NCI-H2171 (cell line): ENCODE measurements around the gene NR2C2AP.

ENCODE experiments used
- DNase-seq: peaks from one replicate; lab custom pipeline; 2025; lab: John Stamatoyannopoulos, UW

NR2C2AP gene

DNA sequence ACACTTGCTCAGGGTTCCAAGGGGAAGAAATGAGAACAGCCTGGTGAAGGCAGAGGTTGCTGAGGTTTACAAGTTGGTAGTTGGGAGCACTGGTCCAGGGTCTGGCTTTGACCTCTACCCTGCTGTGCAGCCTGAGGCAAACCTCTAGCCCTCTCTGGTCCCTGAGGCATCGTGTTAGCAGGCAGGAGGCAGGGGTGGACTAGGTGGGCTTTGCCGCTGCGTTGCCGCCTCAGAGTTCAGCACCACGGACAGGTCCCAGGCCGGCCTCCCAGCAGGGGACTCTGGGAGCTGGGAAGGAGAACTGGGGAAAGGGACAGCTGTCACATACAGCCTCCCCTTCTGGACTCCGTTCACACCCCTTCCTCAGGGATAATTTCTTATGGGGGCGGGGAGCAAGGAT lies 11.7 kb upstream of the NR2C2AP start:
- no peak for DNase-seq

DNA sequence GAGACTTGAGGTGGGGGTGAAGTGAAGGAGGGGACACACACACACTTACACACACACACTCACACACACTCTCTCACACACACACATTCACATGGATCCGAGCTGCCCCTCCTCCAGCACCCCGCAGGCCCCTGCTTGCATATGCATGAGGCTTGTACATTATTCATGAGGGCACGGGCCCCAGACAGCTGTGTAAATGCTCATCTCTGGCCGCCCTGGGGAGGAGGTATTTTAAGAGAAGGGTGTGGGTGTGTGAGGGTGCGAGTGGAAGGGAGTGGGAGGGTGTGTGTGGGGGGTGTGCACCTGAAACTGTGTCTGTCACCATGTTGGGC lies 10.9 kb upstream of the NR2C2AP start:
- DNase-seq: no peak

DNA sequence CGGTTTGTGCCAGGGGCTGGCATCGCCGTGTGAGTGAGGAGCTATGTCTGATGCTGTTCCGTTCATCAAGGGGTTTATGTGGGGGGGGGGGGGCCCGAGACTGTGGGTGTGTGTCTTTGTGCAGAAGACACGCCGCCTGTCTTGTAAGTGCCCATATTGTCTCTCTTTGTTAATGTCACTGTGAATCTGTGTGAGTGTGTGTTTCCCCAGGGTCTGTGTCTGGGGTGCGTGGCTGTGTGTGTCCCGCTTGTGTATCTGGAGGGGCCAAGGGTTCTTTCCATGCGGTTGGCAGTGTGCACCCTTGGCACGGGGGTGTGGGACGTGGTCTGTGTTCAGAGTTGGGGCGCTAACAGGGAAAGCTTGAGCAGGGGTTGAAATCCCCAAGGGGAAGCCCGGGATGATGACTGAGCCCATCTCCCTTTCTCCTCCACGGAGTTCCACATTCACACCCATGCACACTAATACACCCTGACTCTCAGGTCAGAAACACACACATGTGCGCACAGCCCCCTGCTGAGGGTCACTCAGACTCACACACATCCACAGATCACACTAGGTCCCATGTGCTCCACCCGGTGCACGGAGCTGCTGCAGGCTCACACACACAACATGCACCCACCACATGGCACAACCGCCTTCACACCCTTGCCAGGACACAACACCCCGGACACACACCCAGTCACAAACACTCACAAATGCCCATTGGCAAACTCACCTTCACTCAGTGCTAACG lies 10.4 kb upstream of the NR2C2AP start:
- no peak for DNase-seq

DNA sequence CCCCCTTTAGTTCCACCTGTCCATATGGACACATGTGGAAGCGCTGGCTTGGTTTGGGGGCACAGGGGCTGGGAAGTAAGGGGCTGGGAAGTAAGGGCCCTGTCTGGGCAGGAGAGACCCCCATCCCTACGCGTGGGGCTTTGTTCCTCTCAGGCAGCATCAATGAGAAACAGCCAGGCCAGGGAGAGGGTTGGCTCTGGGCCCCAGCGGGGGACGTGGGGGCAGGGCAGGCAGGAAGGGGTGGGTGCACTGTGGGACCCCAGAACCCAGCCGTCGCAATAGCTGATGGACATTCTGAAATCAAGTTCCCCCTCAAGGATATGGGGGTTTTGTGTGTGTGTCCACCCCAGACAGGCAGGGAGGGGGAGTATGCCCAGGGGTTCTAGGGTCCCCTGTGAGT lies 9.7 kb upstream of the NR2C2AP start:
- no peak for DNase-seq

DNA sequence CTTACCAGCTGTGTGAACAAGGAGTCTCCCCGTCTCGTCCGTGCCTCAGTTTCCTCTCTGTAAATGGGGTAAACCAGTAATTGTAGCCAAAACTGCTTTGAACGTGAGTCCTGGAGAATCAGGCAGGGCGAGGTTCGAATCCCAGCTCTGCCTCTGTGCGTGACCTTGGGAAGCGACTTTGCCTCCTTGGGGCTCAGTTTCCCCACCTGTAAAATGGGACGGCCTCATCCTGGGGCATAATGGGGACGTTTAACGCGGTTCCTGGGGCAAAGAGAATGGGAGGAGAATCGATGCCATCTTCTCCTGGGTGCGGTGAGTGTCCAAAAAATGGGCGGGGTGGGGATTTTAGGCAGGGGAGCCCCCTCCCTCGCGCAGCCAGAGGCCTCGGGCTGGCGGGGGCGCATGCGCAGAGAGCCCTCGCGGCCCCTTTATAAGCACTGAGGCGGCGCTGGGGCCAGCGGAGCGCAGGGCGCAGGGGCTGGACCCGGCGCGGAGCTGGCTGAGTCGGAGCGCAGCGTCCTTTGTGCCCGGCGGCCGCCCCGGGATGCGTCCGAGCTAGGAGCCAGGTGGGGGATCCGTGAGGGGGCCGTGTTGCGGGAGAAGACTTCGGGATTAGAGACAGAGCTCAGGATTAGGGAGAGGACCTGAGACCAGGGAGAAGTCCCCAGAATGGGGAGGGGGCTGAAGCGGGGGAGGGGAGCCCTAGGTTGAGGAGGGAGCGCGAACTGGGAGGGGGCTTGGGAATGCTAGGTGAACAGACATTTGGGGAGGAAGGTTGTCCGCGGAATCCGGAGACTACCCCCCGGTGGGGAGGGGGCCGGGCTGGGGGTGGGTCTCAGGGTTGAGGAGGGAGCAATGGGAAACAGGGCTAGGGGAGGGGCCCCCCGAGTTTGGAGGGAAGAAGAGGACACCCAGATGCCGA lies 8.5 kb upstream of the NR2C2AP start, which contains the start of gene NCAN:
Gene NCAN (plus strand): TSS at position 460 of the 922 bp plus-strand sequence. CDS start 4,996 bp downstream, outside the sequence.
- no peak for DNase-seq

DNA sequence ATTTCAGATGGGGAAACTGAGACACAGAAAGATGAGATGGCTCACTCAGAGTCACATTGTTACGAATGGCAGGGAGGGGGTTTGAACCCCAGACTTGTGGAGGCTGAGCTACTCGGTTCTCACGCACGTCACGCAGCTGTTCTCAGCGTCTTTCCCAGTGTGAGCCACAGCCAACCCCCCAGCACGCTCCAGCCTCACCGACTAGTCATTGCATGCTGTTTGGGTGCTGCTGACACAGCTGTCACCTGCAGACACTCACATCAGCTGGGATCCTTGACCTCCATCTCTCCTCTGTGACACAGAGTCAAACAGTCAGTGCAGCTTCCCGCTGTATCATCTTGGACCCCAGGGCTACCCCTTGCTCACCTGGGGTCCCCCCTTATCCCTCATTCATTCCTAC lies 6.2 kb upstream of the NR2C2AP start:
- peak; percentile 31 for DNase-seq

DNA sequence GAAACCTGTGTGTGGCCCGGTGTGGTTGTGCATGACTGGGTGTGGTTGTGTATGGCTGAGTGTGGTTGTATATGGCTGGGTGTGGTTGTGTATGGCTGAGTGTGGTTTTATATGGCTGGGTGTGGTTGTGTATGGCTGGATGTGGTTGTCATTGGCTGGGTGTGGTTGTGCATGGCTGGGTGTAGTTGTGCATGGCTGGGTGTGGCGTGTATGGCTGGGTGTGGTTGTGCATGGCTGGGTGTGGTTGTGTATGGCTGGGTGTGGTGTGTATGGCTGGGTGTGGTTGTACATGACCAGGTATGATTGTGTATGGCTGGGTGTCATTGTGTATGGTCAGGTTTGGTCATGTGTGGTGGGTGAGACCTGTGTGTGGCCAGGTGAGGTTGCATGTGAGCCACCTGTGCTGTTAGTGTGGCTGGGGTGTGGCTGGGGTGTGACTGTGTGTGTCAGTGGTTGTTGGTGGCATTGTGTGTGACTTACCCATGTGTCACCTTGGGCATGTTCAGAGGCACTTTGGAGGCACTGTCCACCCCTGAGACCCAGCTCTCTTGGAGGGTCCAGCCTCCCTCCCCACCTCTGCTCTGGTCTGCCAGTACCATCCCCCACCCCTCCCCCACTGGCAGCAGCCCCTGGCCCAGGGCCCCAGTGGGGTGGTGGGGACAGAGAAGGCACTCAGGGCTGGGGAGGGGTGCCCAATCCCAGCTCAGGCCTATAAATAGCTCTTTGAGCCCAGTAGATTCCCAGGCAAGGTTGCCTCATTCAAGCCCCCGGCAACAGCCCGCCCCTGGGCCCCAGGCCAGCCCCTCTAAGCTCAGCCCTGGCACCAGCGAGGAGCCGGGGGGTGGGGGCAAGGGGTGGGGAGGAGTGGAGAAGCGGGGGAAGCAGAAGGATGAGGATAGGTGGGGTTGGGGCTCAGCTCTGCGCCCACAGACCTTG lies 4.7 kb upstream of the NR2C2AP start:
- DNase-seq: no peak

DNA sequence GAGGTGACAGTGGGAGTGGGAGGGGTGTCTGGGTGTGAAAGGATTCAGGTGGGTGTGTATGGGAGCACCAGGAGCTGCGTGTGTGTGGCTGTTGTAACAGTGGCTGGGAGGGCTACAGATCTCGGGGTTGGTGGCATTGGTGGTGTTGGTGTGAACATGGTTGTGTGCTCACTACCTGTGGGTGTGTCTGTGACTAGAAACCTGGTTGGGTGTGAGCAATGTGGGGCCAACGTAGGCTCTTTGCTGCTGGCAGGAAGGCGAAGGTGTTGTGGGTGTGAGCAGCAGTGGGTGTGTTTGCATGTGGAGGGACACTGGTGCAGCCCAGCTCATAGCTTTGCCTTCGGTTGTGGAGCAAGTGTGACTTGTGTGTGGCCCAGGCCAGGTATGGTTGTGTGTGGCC lies 3.7 kb upstream of the NR2C2AP start:
- DNase-seq: no peak

DNA sequence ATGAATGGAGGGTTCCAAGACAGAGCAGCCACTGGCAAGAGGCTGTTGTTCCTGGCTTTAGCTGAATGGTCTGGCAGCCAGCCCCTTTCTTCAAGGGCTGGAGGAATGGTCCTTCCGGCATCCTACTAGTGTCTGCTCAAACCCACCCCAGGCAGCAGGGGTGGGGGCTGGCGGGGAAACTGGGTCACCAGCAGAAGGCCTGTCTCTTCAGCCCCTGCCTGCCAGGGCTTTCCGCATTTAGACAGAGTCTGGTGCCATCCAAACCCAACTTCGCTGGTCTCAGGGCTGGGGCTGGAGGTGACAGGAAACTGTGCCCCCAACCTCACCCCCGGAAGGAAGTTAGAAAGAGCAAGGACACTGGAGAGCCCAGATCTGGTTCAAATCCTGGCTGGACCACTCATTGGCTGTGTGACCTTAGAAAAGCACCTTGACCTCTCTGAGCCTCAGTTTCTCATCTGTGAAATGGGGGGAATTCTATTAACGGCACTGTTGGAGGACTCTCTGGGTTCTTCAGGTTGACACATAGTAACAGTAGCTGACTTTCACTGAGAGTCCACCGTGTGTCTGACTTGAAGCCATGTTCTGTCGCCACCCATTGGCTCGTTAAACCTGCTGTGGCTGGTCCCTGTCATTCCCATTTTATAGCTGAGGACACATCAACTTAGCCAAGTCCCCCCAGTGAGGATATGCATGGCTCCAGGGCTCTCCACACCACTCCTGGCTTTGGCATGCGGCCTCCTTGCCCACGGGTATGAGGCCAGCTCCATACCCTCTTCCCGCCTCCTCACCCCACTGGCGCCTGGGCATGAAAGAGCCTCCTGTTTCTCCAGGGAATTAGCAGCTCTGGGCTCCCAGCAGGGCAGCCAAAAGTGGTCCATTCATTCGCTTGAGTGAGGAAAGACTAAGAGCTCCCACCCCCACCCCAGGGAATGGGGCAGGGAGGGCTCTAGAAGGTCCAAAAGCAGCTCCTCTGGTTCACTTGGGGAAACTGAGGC lies 2.5 kb upstream of the NR2C2AP start:
- no peak for DNase-seq

DNA sequence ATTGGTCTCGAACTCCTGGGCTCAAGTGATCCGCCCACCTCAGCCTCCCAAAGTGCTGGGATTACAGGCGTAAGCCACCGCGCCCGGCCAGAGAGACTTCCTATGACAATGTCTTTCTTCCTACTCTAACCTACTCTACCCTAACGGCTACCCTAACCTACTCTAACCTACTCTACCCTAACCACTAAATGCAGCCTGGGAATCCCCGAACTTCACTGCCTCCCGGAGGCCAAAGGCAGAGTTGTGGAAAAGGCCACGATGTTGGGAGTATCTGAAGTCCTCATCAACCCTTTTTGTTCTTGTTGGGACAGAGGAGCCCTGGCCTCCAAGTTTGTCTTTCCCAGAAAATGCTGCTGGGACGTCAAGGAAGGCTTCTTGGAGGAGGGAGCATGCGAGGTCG lies 967 bp upstream of the NR2C2AP start:
- no peak for DNase-seq

DNA sequence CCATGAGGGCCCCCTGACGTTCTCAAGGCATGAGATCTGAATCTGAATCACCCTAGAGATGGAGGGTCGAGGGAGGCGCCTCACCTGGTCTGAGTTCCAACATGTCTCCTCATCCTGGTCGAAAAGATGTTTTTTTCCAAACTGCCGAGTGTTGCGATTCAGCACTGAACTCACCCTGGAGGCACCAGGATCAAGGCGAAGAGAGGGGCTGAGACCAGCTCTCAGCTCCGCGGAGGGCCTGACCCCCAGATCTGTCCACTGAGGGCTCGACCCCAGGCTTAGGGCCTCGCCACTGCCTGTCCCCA lies 555 bp downstream of the NR2C2AP start:
- no peak for DNase-seq

DNA sequence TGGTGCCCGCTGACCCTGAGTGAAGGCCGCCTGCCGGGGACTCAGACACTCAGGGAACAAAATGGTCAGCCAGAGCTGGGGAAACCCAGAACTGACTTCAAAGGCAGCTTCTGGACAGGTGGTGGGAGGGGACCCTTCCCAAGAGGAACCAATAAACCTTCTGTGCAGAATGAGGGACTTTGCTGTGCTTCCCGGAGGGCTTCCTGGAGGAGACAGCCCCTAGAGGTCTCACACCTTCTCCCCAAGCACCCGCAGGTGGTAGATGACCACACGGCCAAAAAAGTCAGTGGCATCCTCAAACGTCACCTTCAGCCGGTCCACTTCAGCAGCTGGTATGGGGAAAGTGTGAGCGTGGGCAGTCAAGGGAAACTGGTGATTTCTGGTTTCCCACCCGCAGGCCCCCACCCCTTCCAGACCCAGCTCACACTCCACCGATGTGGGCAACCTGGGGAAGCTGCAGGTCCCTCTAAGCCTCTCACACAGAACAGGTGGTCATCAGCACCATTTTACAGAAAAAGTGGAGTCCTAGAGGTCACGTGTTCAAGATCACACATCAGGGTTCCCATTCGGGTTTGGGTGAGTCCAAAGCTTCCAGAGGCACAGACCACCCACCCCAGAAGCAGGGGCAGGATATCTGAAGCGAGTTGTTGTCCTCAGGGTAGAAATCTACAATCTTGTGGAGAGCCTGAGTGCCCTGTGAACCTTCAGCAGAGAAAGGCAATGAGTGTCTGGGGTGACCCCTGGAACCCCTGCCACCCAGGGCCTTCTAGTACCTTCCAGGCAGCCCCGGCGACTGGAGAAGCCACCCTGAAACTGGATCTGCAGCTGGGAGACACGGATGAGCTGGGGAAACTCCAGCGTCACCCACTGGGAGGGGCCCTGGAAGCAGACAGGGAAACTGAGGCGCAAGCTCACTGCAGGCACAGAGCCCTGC lies 1.2 kb downstream of the NR2C2AP start:
- DNase-seq: no peak

DNA sequence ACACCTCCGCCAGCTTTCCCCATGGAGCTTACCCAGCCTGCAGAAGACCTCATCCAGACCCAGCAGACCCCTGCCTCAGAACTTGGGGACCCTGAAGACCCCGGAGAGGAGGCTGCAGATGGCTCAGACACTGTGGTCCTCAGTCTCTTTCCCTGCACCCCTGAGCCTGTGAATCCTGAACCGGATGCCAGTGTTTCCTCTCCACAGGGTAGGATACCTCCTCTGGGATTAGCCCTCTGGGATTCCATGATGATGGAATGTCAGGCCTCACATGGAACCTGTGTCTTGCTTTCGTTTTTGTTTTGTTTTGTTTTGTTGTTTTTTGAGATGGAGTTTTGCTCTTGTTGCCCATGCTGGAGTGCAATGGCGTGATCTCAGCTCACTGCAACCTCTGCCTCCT lies 9.3 kb downstream of the NR2C2AP start:
- DNase-seq: no peak

DNA sequence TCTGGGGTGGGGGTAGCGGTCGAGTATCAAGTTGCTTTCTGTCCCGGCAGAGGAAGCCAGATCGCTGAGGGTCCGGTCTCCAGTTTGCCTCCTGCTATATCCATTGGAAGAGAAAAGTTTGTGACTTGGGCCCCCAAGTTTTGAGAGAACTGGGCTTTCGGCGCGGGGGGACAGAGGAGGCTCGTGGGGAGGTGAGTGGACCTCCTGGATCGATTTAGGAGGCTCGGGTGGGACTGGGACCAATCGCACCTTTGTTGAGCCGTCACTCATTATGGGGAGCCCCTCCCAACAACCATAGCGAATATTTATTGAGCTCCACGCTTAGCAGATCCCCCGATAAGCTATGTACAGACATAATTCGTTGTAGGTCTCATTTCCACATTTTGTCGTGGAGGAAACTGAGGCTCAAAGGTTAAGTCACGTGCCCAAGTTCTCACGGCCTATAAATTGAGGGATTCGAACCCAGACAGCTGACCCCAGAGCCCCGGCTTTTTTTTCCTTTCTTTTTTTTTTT lies 10.2 kb downstream of the NR2C2AP start:
- no peak for DNase-seq

DNA sequence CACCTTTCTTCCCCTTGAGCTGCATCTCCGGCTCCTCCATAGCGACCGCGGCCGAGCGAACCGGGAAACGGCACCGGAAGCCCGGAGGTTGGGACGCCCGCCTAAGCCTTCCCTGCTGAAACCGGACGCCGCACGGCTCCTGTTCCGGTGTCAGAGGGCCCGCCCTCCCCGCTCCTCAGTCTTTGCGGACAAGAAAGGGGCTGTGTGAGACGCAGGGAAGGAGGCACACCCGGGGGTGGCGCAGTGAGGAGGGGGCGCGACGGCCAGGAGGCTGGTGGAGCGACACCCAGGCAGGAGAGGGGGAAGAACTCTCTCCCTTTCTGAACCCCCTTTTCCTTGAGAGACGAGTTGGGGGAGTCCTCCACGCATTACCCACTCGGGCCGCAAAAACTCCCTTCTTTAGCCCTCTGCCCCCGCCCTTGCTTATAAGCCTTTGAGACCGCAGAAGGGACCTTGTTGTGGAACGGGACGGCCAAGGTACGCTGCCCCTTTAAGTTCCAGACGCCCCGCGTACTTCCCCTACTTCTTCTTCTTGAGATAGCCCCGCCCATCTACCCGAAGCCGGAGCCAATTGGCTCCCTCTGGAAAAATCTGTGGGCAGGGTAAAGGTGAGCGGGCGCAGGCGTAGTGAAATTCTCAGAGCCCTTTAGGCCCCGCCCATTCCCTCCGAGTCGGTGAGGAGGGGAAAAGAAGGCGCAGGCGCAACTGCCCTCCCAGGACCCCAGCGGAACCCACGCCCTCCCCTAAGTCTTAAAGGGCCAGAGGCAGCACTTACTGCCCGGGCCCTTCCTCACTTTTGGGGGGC lies 10.9 kb downstream of the NR2C2AP start, which contains the start of the genes BORCS8 and RFXANK:
Gene BORCS8 (minus strand): TSS at position 75 of the 805 bp plus-strand sequence. CDS start 35 bp downstream, at position 40.
Gene RFXANK (plus strand): TSS at position 181 of the 805 bp plus-strand sequence. CDS start 1,689 bp downstream, outside the sequence.
- peak; percentile 99 for DNase-seq

DNA sequence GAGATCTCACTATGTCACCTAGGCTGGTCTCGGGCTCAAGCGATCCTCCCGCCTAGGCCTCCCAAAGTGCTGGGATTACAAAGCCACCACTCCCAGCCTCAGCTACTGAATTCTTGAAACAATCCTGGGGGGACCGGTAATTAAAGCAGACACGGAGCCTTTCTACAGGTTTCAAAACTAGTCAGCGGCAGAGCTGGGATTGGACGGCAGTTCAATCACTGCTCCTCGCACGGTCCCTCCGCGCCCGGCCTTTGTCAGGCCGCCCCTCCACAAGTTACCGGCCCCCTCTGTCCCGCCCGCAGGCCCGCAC lies 11.5 kb downstream of the NR2C2AP start:
- DNase-seq: no peak

DNA sequence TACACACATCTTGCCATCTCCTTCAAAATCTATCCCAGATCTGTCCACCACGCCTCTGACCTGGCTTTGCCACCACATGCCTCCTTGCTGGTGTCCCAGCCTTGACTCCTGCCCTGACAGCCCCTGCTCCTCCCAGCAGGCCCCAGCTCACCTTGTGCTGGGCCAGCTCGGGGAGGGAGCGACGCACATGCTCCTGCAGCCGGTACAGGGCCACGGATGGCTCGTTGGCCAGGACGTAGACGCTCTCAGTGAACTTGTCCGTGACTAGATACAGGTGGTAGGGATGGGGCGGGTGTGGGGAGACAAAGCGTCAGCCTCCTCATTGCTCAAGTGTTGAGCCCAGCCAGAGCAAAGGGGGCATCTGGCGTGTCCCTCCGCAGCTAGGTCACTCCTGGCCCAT lies 16.5 kb downstream of the NR2C2AP start:
- no peak for DNase-seq

DNA sequence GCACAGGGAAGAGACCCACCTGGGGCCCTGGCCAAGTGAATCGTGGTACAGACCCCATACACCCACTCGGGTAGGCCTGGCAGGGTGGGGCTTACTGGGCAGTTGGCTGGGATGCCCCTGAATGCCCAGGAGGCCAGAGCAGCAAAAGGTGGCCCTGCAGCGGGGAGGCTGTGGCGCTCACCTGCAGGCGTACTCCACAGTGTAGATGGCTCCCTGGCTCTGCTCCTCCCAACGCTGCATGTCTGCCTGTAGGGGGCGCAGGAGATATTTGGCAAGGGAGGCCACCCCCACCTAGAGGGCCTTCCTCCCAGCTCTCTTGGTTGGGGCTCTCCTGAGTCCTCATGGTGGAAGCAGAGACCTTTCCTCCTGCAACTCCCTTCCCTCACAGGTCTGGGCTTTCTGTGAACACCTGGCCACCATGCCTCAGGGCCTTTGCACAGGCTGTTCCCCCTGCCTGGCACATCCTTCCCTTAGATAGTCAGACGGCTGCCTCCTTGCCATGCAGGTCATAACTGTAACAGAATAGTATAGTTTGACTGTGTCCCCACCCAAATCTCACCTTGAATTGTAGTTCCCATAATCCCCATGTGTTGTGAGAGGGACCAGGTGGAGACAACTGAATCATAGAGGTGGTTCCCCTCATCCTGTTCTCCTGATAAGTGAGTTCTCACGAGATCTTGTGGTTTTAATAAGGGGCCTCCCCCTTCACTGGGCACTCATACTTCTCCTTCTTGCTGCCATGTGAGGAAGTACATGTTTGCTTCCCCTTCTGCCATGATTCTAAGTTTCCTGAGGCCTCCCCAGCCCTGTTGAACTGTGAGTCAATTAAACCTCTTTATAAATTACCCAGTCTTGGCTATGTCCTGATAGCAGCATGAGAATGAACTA lies 17.1 kb downstream of the NR2C2AP start:
- peak; percentile 11 for DNase-seq
